Measurements from ENCODE around the gene HOXA7.

GRCh38 chr7:27128776-27129728 lies 27.4 kb downstream of the HOXA7 start:
- TF ChIP-seq CTCF (IDR thresholded peaks at IDR 0.05) (no peak), POLR2AphosphoS5 (IDR thresholded peaks at IDR 0.05; ENCODE audit: low read depth, low read length) (no peak), SIN3A (IDR thresholded peaks at IDR 0.05; ENCODE audit: borderline replicate concordance, low read depth, low read length) (no peak), TEAD4 (IDR thresholded peaks at IDR 0.05; ENCODE audit: borderline replicate concordance, insufficient read depth) (no peak), USF2 (IDR thresholded peaks at IDR 0.05; ENCODE audit: borderline replicate concordance, low read depth, low read length) (no peak), SMC3 (IDR thresholded peaks at IDR 0.05; ENCODE audit: low read depth, low read length) (no peak)

All from SK-N-SH (cell line).